Tibial artery (tissue), 4 donors: ENCODE results near the gene PRG2.
A peak's percentile ranks its signal among the peaks of the same experiment; 100 is the strongest.
"Not testable (repeated sequence)": the region's sequence is repeated elsewhere in the genome, so short reads cannot be mapped to it uniquely, and the experiment has no call there.

Experiments used
- DNase-seq, 2 donors: peaks; one replicate each; pipeline ENCODE4 v3.0.0-alpha.2; 2019
- H3K27ac ChIP-seq, 2 donors: fragments of 200-600 bp; sonication (generic) in 1 of 2; 1 replicate in 1 of 2; 2 replicates in 1 of 2; pipeline ENCODE4 v1.5.1; 2018 to 2019; ENCODE audit warnings: mild to moderate bottlenecking in 1 of 2
- H3K27me3 ChIP-seq, 2 donors: fragments of 200-600 bp; sonication (generic) in 1 of 2; one replicate each; pipeline versions ENCODE4 v1.5.1 to v1.6.0; 2016 to 2019
- H3K36me3 ChIP-seq, 3 donors: fragments of 200-600 bp; sonication (generic) in 2 of 3; one replicate each; pipeline ENCODE4 v1.5.1; 2016 to 2019; ENCODE audit warnings: mild to moderate bottlenecking in 2 of 3
- H3K4me1 ChIP-seq, 4 donors: fragments of 200-600 bp; sonication (generic) in 2 of 4; 1 replicate in 3 of 4; 2 replicates in 1 of 4; pipeline ENCODE4 v1.5.1; 2016 to 2019
- H3K4me3 ChIP-seq, 2 donors: fragments of 200-600 bp; sonication (generic) in 1 of 2; 1 replicate in 1 of 2; 2 replicates in 1 of 2; pipeline ENCODE4 v1.5.1; 2018 to 2019; ENCODE audit warnings: mild to moderate bottlenecking in 2 of 2
- H3K9me3 ChIP-seq, 3 donors: fragments of 200-600 bp; sonication (generic) in 1 of 3; one replicate each; pipeline ENCODE4 v1.5.1; 2016 to 2019
- intact Hi-C: fragments of 100-400 bp; cut with DNase I; formaldehyde crosslinking; loops from one replicate; pipeline ENCODE4 v1.15.0; 2023; ENCODE audit warnings: low total_unique reads
- TF ChIP-seq, protein P1 (sequence below), 2 experiments: fragments of 200-600 bp in 1 of 2; fragments of 450-650 bp in 1 of 2; IDR thresholded peaks; one replicate each; pipeline ENCODE4 v1.5.1; 2017 to 2019; ENCODE audit warnings: antibody characterized with exemption in 2 of 2, mild to moderate bottlenecking in 1 of 2, moderate library complexity in 1 of 2

PRG2 gene

DNA sequence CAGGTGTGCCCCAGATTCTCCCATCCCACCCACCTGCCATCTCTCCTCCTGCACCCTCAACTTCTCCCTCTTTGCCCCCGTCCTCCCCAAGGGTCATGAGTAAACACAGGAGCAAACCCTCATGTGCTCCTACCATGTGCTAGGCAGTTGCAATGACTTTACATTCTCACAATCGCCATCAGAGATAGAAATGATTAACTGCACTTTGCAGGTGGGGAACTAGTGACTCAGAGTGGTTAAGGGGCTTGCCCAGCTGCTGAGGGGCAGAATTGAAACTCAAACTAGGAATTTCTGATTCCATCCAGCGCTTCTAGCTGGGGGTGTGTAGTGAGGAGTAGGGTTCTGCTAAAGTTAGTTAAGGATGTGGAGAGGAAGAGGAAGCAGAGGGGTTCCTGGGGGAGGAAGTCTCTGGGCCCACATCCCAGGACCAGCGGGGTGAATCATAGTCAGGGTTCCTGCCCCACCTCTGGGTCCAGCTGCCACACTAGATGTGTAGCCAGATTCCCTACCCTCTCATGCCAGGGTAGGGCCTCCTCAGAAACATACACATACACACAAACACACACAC lies 16.0 kb upstream of the PRG2 start:
- intact Hi-C loops: no loop called here
- DNase-seq: peak in 1 of 2 donors; percentile 60
- Histone ChIP-seq H3K4me1 (peaks cover 0 to 3% (median 0%) of the 10 kb centered on the region in 4 donors), H3K27ac (peak overlapping the region in 1 of 2 donors; percentile 17), H3K9me3 (no peaks in the 10 kb centered on the region), H3K36me3 (peaks cover 38 to 65% (median 44%) of the 10 kb centered on the region in 3 donors), H3K27me3 (no peaks in the 10 kb centered on the region), H3K4me3 (no peak overlapping the region)
- TF ChIP-seq, protein P1, sequence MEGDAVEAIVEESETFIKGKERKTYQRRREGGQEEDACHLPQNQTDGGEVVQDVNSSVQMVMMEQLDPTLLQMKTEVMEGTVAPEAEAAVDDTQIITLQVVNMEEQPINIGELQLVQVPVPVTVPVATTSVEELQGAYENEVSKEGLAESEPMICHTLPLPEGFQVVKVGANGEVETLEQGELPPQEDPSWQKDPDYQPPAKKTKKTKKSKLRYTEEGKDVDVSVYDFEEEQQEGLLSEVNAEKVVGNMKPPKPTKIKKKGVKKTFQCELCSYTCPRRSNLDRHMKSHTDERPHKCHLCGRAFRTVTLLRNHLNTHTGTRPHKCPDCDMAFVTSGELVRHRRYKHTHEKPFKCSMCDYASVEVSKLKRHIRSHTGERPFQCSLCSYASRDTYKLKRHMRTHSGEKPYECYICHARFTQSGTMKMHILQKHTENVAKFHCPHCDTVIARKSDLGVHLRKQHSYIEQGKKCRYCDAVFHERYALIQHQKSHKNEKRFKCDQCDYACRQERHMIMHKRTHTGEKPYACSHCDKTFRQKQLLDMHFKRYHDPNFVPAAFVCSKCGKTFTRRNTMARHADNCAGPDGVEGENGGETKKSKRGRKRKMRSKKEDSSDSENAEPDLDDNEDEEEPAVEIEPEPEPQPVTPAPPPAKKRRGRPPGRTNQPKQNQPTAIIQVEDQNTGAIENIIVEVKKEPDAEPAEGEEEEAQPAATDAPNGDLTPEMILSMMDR (IDR thresholded peaks at IDR 0.05): no peak

DNA sequence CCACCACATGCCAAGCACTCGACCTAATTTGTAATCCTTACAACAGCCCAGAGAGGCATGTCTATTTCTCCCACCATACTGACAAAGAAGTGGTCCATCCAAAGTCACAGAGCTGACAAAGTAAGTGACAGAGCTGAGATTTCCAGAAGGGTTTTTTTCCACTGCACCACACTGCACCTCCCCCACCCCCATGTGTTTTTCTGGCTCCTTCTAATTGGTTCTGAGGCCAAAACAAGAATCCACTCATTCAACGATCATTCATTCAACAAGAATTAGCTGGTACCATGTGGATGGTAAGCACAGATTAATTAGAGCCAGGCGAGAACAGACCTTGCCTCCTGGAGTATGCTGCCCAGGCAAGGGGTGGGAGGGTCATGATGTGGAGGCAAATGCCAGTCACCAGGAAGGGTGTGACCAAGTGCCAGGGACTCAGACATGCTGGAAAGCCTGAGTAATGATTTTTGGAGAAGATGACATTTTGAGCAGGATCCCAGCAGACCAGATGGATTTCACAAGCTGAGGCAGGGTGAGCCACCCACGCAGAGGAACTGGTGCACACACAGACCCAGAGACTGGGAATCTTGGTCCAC lies 14.9 kb upstream of the PRG2 start:
- no peak overlapping the region for H3K27ac ChIP-seq
- no peak overlapping the region for H3K4me3 ChIP-seq
- H3K4me1 ChIP-seq: peaks cover 0 to 3% (median 0%) of the 10 kb centered on the region in 4 donors
- intact Hi-C loops: no loop called here
- no peak for DNase-seq
- H3K27me3 ChIP-seq: no peaks in the 10 kb centered on the region
- TF ChIP-seq, protein P1 (IDR thresholded peaks at IDR 0.05): no peak
- H3K9me3 ChIP-seq: no peaks in the 10 kb centered on the region
- H3K36me3 ChIP-seq: peaks cover 27 to 54% (median 33%) of the 10 kb centered on the region in 3 donors

DNA sequence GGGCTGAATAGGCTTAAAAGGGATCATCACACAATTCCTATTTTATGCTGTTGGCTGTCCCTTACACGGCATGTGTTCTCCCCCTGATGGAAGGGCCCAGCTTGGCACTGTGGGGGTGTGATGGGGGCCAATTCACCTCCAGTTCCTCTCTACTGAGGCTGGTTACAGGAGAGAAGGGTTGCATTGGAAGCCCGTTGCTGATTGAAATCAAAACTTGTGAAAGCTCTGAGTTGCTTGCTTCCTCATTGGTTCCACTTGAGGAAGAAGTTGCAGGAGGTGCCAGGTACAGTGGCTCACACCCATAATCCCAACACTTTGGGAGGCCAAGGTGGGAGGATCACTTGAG lies 13.3 kb upstream of the PRG2 start:
- peaks cover 0 to 3% (median 0%) of the 10 kb centered on the region in 4 donors for H3K4me1 ChIP-seq

DNA sequence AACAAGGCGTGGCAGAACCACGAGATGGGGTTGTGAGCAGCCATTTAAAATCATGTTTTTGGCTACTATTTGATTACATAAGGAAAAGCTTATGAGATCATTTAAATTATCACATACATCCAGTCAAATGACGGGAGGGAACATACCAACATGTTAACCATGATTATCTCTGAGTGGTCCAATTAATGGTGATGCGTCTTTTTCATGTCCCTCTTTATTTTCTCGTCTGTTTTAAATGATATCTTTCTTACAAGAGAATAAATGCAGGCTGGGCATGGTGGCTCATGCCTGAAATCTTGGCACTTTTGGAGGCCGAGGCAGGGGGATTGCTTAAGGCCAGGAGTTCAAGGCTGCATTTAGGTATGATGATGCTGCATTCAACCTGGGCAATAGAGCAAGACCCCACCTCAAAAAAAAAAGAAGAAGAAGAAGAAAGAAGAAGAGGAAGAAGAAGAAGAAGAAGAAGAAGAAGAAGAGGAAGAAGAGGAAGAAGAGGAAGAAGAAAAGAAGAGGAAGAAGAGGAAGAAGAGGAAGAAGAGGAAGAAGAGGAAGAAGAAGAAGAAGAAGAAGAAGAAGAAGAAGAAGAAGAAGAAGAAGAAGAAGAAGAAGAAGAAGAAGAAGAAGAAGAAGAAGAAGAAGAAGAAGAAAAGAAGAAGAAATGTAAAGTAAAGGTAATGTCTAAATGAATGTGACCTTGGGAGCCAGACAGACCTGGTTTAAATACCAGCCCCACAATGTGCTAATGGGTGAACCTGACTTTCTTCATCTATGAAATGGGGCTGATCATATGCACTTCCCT lies 12.8 kb upstream of the PRG2 start:
- intact Hi-C loops, H3K9me3 ChIP-seq, H3K27ac ChIP-seq, H3K4me1 ChIP-seq, H3K4me3 ChIP-seq, H3K27me3 ChIP-seq, DNase-seq: not testable (repeated sequence)
- H3K36me3 ChIP-seq: peaks cover 6 to 32% (median 12%) of the 10 kb centered on the region in 3 donors

More for the DNA sequence above, 13.3 kb upstream of the PRG2 start:
- TF ChIP-seq, protein P1 (IDR thresholded peaks at IDR 0.05): no peak
- Histone ChIP-seq H3K27ac (no peak overlapping the region), H3K9me3 (no peaks in the 10 kb centered on the region), H3K4me3 (no peak overlapping the region), H3K27me3 (no peaks in the 10 kb centered on the region), H3K36me3 (peaks cover 12 to 38% (median 17%) of the 10 kb centered on the region in 3 donors)
- no peak for DNase-seq
- intact Hi-C loops: no loop called here

DNA sequence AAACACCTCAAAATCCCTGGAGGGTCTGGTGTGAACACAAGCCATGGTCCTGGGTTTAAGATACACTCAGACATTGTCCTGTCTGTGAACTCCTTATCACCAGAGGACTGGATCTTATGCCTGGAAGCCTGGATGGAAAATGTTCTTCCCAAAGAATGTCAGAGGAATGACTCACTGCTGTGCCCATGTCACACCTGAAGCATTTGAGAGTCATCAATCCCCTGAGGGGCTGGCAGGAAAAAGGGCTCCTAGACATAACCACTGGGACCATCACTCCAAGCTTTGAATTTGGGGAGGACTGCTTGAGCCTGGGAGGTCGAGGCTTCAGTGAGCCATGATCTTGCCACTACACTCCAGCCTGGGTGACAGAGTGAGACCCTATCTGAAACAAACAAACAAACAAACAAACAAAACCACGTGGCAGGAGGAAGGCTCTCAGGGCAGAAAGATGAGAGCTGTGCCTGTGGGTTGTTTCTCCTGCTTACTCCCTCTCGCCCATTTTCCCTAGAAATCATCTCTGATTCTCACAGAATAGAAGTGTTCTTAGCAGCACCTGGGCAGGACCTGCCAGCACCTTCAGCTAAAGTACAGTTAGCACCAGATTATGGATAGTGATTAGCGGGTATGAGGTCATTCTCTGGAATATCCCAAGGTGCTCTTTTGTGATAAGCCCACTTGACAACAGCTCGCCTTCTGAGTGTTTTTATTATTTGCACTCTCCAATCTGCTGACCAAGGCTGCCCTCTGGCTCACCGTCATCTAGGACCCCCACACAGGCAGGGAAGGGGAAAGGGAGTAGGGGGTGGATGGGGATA lies 11.9 kb upstream of the PRG2 start:
- Histone ChIP-seq H3K27me3 (no peaks in the 10 kb centered on the region), H3K4me1 (peaks cover 0 to 3% (median 0%) of the 10 kb centered on the region in 4 donors), H3K27ac (no peak overlapping the region), H3K9me3 (no peaks in the 10 kb centered on the region), H3K4me3 (no peak overlapping the region), H3K36me3 (peaks cover 0 to 24% (median 3%) of the 10 kb centered on the region in 3 donors)
- intact Hi-C loops: no loop called here
- TF ChIP-seq, protein P1 (IDR thresholded peaks at IDR 0.05): no peak
- no peak for DNase-seq
